Stimulated activated memory B cell treated with anti-CD40 and anti-IgM and Interleukin-4, amounts not matched to agents 10 μg/mL and 1 μg/mL and 100 μg/mL, for 72 hours (primary cell): ENCODE measurements around the gene PSMA1.
"Not testable (repeated sequence)": the region's sequence is repeated elsewhere in the genome, so short reads cannot be mapped to it uniquely, and the experiment has no call there.

ENCODE experiments used
- ATAC-seq: fragments of 150-1000 bp; cut with Tn5 transposase; 2 replicates; pipeline ENCODE4 v1.10.0; 2021
- H3K27ac Mint-ChIP-seq: one replicate; pipeline ENCODE4 v1.8.0; 2022; ENCODE audit warnings: mild to moderate bottlenecking, mixed read lengths
- H3K27me3 Mint-ChIP-seq: one replicate; pipeline ENCODE4 v1.8.0; 2022; ENCODE audit warnings: mixed read lengths
- H3K36me3 Mint-ChIP-seq: one replicate; pipeline ENCODE4 v1.8.0; 2022; ENCODE audit warnings: mixed read lengths
- H3K4me1 Mint-ChIP-seq: one replicate; pipeline ENCODE4 v1.8.0; 2022; ENCODE audit warnings: mixed read lengths
- H3K4me3 Mint-ChIP-seq: one replicate; pipeline ENCODE4 v1.8.0; 2022; ENCODE audit warnings: mild to moderate bottlenecking, moderate library complexity, mixed read lengths
- H3K9me3 Mint-ChIP-seq: one replicate; pipeline ENCODE4 v1.8.0; 2022; ENCODE audit warnings: mixed read lengths

The PSMA1 gene

DNA sequence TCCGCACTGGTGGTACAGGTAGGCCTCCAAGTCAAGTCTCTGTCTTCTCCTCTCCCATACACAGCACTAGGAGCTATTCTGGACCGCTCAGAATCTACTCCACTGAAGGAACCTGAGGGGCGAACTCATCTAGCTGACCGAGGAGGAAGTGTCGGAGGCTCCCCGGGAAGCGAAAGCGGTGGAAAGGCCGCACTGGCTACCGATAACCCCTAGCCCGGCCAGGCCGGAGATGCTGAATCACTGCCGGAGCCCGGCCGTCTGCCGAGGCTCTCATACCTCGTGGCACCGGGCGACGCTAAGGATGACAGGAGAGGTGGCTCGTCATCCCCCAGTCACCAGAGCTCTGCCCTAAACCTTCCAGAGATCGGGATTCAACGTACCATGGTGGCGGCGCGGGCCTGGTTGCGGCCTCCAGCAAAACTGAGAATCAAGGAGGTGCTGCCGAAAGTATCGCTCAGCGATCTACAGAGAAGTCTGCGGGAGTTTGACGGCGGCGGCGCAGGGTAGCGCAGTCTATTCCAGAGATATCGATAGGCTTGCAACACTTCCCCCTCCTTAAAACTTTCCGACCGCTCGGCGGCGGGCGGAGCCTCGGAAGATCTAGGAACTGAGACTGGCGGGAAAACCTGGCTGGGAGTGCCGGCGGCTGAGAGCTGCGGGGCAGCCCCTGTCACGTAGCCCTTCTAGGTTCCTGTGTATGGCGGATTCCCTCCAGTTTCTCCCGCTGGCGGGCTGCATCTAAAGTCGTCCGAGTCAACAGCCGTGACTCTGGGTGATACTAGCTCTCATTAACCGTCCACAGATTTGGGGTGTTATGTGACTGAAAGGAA, at the start of gene PSMA1:
Gene PSMA1, minus strand, starts transcription at position 470 of the 830 bp plus-strand sequence. Its CDS starts 87 bp downstream, at position 383.
- peak; percentile 98 for ATAC-seq
- H3K4me3 Mint-ChIP-seq = peak within 1 kb of the TSS; percentile 95
- H3K27ac Mint-ChIP-seq = peak within 1 kb of the TSS; percentile 98
- peaks cover 23% of the 10 kb centered on the region for H3K4me1 Mint-ChIP-seq
- no peaks in the 10 kb centered on the region for H3K27me3 Mint-ChIP-seq
- peaks cover 12% of the 10 kb centered on the region for H3K36me3 Mint-ChIP-seq
- no peaks in the 10 kb centered on the region for H3K9me3 Mint-ChIP-seq

DNA sequence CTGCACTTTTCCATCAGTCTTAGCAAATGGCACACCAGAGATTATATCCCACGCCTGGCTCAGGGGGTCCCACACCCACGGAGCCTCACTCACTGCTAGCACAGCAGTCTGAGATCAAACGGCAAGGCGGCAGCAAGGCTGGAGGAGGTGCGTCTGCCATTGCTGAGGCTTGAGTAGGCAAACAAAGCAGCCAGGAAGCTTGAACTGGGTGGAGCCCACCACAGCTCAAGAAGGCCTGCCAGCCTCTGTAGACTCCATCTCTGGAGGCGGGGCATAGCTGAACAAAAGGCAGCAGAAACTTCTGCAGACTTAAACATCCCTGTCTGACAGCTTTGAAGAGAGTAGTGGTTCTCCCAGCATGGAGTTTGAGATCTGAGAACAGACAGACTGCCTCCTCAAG, 49.3 kb upstream of the PSMA1 start:
- peaks cover 16% of the 10 kb centered on the region for H3K4me1 Mint-ChIP-seq
- not testable (repeated sequence) for ATAC-seq, H3K36me3 Mint-ChIP-seq, H3K4me3 Mint-ChIP-seq, H3K9me3 Mint-ChIP-seq, H3K27ac Mint-ChIP-seq, H3K27me3 Mint-ChIP-seq

GRCh38 chr11:14567064-14567651, 47.0 kb upstream of the PSMA1 start:
- no peak overlapping the region for H3K4me3 Mint-ChIP-seq
- no peaks in the 10 kb centered on the region for H3K27me3 Mint-ChIP-seq
- H3K4me1 Mint-ChIP-seq = peaks cover 16% of the 10 kb centered on the region
- no peak for ATAC-seq
- H3K27ac Mint-ChIP-seq = peak overlapping the region; percentile 51
- H3K9me3 Mint-ChIP-seq = peaks cover 3% of the 10 kb centered on the region
- H3K36me3 Mint-ChIP-seq = peaks cover 6% of the 10 kb centered on the region

GRCh38 chr11:14566331-14567063, 46.3 kb upstream of the PSMA1 start:
- Mint-ChIP-seq H3K27ac (peak overlapping the region; percentile 51), H3K4me3 (no peak overlapping the region), H3K27me3 (no peaks in the 10 kb centered on the region), H3K9me3 (peaks cover 3% of the 10 kb centered on the region), H3K4me1 (peaks cover 16% of the 10 kb centered on the region), H3K36me3 (peaks cover 6% of the 10 kb centered on the region)
- no peak for ATAC-seq

DNA sequence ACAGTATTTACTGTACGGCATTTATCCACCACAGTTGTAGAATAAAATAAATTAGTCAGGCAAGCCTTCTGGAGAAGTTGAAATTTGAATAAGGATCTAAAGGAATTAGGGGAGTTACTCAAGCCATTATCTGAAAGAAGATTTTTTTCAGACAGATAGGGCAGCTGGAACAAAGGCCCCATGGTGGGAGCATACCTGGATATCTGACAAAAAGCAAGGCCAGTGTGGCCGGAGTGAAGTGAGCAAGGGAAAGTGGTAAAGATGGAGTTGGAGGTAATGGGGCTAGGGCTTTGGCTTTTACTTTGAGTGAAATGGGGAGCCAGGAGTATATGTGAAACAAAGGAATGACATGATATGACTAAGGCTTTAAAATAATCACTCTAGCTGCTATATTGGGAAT, 45.7 kb upstream of the PSMA1 start:
- ATAC-seq = no peak
- no peak overlapping the region for H3K4me3 Mint-ChIP-seq
- peaks cover 6% of the 10 kb centered on the region for H3K36me3 Mint-ChIP-seq
- H3K9me3 Mint-ChIP-seq = peaks cover 3% of the 10 kb centered on the region
- H3K27ac Mint-ChIP-seq = peak overlapping the region; percentile 51
- no peaks in the 10 kb centered on the region for H3K27me3 Mint-ChIP-seq
- peaks cover 16% of the 10 kb centered on the region for H3K4me1 Mint-ChIP-seq

DNA sequence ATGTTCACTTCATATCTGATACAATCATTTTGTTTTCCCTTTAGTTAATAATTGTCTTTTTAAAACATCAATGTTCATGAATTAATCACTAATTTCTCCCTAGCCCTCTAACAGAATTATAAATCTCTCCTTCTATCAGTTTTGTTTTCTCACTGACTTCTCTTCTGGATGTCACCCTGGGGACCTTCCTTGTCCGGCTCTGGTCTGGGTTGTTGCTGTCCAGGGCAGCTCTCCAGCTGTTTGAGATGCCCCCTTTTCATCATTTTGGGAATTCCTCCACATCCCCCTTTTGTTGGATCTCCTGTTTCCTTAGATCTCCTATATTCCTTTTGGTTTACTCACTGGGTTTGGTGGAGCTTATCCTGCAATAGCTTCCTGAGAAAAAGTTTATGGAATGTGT, 35.6 kb upstream of the PSMA1 start:
- Mint-ChIP-seq H3K27ac (no peak overlapping the region), H3K9me3 (no peaks in the 10 kb centered on the region), H3K27me3 (peaks cover 27% of the 10 kb centered on the region), H3K4me3 (no peak overlapping the region), H3K4me1 (no peaks in the 10 kb centered on the region), H3K36me3 (no peaks in the 10 kb centered on the region)
- ATAC-seq = no peak

DNA sequence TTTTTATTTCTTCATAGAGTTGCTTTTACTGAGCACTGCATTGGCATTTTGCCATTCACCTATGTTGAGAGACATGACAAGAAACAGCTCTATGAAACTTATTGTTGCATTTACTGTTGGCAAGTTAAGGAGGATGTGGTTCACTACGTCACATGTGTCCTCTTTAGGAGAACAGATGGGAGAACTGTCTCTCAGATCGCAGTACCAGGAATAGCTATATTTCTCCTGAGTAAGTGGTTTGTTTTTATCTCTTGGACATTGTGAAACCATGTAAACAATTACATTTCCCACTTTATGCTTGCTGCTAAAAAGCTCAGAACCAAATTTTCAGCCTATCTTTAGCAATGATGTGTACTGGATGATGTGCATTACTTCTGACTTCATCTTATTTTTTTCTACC, 34.8 kb upstream of the PSMA1 start:
- Mint-ChIP-seq H3K27me3 (peaks cover 27% of the 10 kb centered on the region), H3K4me1 (no peaks in the 10 kb centered on the region), H3K36me3 (no peaks in the 10 kb centered on the region), H3K4me3 (no peak overlapping the region), H3K9me3 (no peaks in the 10 kb centered on the region), H3K27ac (no peak overlapping the region)
- no peak for ATAC-seq

DNA sequence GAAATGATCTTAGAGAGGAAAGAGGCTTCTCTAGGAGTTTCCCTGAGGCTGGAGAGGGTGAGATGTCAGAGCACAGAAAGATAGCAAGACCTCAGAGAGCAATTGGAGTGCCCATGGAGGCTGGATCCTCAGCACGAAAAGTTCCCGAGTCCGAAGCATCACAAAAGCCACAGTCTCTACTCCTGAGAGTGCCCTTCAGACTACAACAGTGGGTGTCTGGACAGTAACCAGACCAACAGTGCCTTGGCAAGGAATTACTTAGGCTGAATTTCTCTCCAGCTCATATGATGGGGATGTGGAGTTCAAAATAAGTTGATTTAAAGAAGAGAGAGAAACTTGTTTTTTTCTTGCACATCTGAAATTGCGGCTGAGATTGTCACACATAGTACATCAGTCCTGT, 31.9 kb upstream of the PSMA1 start:
- Mint-ChIP-seq H3K4me3 (no peak overlapping the region), H3K9me3 (no peaks in the 10 kb centered on the region), H3K36me3 (no peaks in the 10 kb centered on the region), H3K27me3 (peaks cover 27% of the 10 kb centered on the region), H3K27ac (no peak overlapping the region), H3K4me1 (no peaks in the 10 kb centered on the region)
- ATAC-seq = no peak

- Mint-ChIP-seq H3K4me3 (no peak overlapping the region), H3K27ac (no peak overlapping the region), H3K36me3 (no peaks in the 10 kb centered on the region), H3K27me3 (peaks cover 27% of the 10 kb centered on the region), H3K4me1 (no peaks in the 10 kb centered on the region), H3K9me3 (no peaks in the 10 kb centered on the region)
- no peak for ATAC-seq
Measured at GRCh38 chr11:14551380-14551779, 31.2 kb upstream of the PSMA1 start.

DNA sequence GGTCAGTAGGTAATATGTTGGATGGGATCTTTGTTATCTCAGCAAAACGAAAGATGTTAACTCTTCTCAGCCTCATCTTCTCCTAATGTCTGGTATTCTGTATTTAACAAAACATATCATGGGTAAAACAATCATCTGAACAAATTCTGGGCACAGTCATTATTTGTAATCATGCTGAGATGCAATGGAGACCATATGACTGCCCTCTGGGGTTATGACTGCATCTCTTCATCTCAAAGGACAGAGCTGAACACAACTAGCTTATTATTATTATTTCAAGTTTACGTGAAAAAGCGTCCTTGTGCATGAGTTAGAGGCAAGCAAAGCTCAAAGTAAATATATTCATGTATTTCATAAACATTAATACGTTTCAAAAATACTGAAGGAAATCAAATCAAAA, 29.7 kb upstream of the PSMA1 start:
- Mint-ChIP-seq H3K27ac (no peak overlapping the region), H3K4me1 (peaks cover 8% of the 10 kb centered on the region), H3K36me3 (no peaks in the 10 kb centered on the region), H3K9me3 (no peaks in the 10 kb centered on the region), H3K27me3 (peaks cover 14% of the 10 kb centered on the region), H3K4me3 (no peak overlapping the region)
- ATAC-seq = no peak

DNA sequence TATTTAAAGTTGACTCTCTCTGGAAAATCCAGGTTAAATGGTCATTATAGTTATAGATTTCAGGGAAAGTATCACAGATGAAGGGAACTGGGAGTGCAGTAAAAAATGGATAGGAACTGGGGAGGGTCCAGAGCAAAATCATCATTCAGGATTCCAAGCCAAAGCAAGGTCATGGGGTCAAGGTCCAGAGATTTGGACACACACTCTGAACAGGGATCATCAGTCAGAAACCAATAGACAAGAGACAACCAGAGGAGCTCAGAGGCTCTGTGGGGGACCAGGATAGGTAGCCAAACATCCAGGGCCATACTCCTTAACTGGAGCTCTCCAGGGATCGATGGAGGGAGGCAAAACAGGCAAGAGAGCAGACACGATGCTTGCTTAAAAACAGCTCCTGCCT, 27.3 kb upstream of the PSMA1 start:
- H3K36me3 Mint-ChIP-seq = no peaks in the 10 kb centered on the region
- H3K9me3 Mint-ChIP-seq = no peaks in the 10 kb centered on the region
- ATAC-seq = no peak
- H3K27me3 Mint-ChIP-seq = no peaks in the 10 kb centered on the region
- no peak overlapping the region for H3K27ac Mint-ChIP-seq
- H3K4me3 Mint-ChIP-seq = no peak overlapping the region
- H3K4me1 Mint-ChIP-seq = peaks cover 12% of the 10 kb centered on the region

DNA sequence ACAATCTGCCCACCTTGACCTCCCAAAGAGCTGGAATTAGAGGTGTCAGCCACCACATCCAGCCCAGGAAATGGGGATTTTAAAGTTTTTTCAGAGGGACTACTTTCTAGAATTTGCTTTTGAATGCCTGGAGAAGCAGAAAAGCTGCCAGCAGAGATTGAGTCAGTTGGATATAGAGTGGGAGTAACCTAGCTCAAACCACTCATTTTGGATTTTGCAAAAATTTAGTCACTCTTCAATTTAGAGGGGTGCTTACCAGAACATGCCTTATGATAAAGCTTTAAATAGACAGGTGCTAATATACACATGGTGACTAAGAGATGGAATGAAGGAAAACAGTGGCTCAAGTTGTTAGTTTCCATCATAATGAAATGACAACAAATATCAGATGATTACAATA, 26.5 kb upstream of the PSMA1 start:
- ATAC-seq = no peak
- Mint-ChIP-seq H3K9me3 (no peaks in the 10 kb centered on the region), H3K36me3 (no peaks in the 10 kb centered on the region), H3K4me3 (no peak overlapping the region), H3K4me1 (peaks cover 12% of the 10 kb centered on the region), H3K27me3 (no peaks in the 10 kb centered on the region), H3K27ac (no peak overlapping the region)

- peak; percentile 39 for ATAC-seq
- no peaks in the 10 kb centered on the region for H3K36me3 Mint-ChIP-seq
- no peak overlapping the region for H3K4me3 Mint-ChIP-seq
- no peaks in the 10 kb centered on the region for H3K9me3 Mint-ChIP-seq
- no peaks in the 10 kb centered on the region for H3K27me3 Mint-ChIP-seq
- peak overlapping the region; percentile 8 for H3K27ac Mint-ChIP-seq
- peaks cover 12% of the 10 kb centered on the region for H3K4me1 Mint-ChIP-seq
Measured at GRCh38 chr11:14544611-14545010, 24.4 kb upstream of the PSMA1 start.

DNA sequence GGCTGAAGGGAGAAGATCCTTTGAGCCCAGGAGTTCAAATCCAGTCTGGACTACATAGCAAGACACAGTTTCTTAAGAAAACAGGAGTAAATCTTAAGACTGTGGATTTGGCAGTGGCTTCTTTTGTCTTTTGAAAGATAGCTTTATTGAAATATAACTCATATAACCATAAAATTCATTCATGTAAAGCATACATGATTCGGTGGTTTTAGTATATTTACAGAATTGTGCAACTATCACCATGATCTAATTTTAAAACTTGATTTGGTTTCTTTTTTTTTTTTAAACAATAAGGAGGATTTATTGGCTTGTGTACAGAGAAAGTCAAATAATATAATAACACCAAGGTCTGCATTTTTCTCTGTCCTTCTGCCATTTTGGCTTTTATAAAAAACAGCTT, 23.1 kb upstream of the PSMA1 start:
- no peak overlapping the region for H3K4me3 Mint-ChIP-seq
- no peak for ATAC-seq
- H3K27ac Mint-ChIP-seq = no peak overlapping the region
- no peaks in the 10 kb centered on the region for H3K9me3 Mint-ChIP-seq
- peaks cover 12% of the 10 kb centered on the region for H3K4me1 Mint-ChIP-seq
- no peaks in the 10 kb centered on the region for H3K36me3 Mint-ChIP-seq
- no peaks in the 10 kb centered on the region for H3K27me3 Mint-ChIP-seq

GRCh38 chr11:14542324-14542723, 22.1 kb upstream of the PSMA1 start:
- no peaks in the 10 kb centered on the region for H3K27me3 Mint-ChIP-seq
- peaks cover 12% of the 10 kb centered on the region for H3K4me1 Mint-ChIP-seq
- H3K36me3 Mint-ChIP-seq = no peaks in the 10 kb centered on the region
- no peak overlapping the region for H3K27ac Mint-ChIP-seq
- no peak for ATAC-seq
- H3K9me3 Mint-ChIP-seq = no peaks in the 10 kb centered on the region
- H3K4me3 Mint-ChIP-seq = no peak overlapping the region
